Measurements from ENCODE around the gene LSM8. TPM values are rescaled to one million over a fixed set of nuclear protein-coding genes. Genes with fewer than 3 reads are reported as not detected.
A peak's percentile ranks its signal among the peaks of the same experiment; 100 is the strongest.

LSM8 gene
- total and polyA plus RNA-seq, 7 donors = 9.9 to 22.6 (median 17.2) TPM

DNA sequence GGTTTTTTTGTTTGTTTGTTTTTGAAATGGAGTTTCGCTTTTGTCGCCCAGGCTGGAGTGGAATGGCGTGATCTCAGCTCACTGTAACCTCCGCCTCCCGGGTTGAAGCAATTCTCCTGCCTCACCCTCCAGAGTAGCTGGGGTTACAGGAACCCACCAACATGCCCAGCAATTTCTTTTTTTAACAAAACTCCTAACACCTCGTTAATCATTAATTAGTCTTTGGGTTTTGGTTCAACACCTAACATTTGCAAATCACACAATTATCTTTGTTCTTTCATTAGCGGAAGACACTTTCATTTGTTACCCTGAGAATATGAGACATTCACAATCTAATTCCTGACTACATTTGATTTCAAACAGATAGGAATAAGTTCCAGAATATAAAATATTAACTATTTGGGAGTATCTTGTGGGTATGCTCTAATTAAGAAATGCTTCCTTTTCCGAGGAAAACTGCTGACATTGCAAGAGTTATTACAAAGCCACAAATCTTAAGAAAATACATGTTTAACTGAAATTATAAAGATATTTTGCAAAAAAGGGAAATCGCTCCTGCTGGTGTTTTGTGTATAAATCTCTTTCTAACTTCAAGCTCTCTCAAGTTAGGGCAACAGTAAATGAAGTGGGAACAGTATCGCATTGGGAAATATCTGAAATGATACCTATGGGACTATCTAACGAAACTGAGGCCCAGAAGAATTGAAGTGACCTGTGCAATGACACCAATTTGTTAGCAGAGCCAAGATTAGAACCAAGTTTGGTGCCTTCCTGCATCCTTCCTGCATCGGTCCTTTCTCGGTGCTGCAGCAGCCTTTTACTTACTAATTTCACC lies 1.2 kb upstream of the LSM8 start:
- Histone ChIP-seq H3K36me3 (ENCODE audit: insufficient read depth in 1 of 2, low read depth in 1 of 2) (peaks cover 0 to 14% of the 10 kb centered on the region in 2 donors), H3K9me3 (no peaks in the 10 kb centered on the region), H3K27ac (peak overlapping the region; percentile 96), H3K4me1 (peaks cover 22% of the 10 kb centered on the region), H3K27me3 (ENCODE audit: insufficient read depth in 3 of 3, low read length in 2 of 3) (no peaks in the 10 kb centered on the region), H3K4me3 (peak overlapping the region; percentile 96)
- peak in 1 of 4 donors; percentile 29 for ATAC-seq
- no peak for DNase-seq
- intact Hi-C loops (cut with DNase I) = no loop called here
- TF ChIP-seq, protein P1, sequence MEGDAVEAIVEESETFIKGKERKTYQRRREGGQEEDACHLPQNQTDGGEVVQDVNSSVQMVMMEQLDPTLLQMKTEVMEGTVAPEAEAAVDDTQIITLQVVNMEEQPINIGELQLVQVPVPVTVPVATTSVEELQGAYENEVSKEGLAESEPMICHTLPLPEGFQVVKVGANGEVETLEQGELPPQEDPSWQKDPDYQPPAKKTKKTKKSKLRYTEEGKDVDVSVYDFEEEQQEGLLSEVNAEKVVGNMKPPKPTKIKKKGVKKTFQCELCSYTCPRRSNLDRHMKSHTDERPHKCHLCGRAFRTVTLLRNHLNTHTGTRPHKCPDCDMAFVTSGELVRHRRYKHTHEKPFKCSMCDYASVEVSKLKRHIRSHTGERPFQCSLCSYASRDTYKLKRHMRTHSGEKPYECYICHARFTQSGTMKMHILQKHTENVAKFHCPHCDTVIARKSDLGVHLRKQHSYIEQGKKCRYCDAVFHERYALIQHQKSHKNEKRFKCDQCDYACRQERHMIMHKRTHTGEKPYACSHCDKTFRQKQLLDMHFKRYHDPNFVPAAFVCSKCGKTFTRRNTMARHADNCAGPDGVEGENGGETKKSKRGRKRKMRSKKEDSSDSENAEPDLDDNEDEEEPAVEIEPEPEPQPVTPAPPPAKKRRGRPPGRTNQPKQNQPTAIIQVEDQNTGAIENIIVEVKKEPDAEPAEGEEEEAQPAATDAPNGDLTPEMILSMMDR (IDR thresholded peaks at IDR 0.05) = no peak
- 65 to 68% (median 68%) methylated on average over 13 of the region's 13 CpGs for WGBS, 3 donors

DNA sequence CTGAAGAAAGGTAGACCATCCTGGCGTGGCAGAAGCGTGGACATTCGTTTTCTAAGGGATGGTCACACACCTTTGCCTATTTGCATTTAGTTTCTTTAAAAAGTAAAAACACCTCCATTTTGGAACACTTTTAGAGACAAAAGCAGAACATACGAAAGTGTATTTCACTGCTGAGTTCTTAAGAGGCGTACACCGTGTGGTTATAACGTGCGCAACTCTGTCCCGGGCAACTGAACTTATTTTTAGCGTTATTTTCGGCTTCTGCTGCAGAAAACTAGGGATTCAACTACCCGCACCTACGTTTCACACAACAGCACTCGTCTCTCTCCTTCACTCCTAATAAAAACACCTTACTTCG lies 557 bp upstream of the LSM8 start:
- intact Hi-C loops (cut with DNase I) = no loop called here

DNA sequence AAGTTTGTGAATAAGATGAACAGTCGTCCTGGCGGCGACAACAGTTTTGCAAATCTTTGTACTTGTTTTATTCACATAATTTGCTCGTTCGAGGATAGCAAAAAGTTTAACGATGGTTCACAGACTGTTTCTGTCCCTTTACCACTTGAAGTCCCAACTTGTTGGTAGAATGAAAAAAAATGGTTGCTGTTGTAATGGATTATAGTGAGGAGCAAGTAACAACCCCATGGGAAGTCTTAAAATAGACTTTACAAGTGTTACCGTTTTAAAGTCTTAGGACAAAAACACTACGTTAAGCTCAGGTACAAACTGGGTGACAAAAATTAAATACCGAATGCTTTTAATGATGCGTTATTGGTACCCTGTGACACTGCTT lies 589 bp downstream of the LSM8 start:
- Histone ChIP-seq H3K27me3 (ENCODE audit: insufficient read depth in 3 of 3, low read length in 2 of 3) (no peaks in the 10 kb centered on the region), H3K4me1 (peaks cover 22% of the 10 kb centered on the region), H3K27ac (peak overlapping the region; percentile 96), H3K9me3 (no peaks in the 10 kb centered on the region), H3K4me3 (peak overlapping the region; percentile 96), H3K36me3 (ENCODE audit: insufficient read depth in 1 of 2, low read depth in 1 of 2) (peaks cover 0 to 27% of the 10 kb centered on the region in 2 donors)
- ATAC-seq (no peak), DNase-seq (no peak)
- intact Hi-C loops (cut with DNase I) = no loop called here
- TF ChIP-seq, protein P1 (IDR thresholded peaks at IDR 0.05) = no peak
- WGBS, 3 donors = 6% methylated on average over 10 of the region's 10 CpGs

More for the DNA sequence above, 557 bp upstream of the LSM8 start:
- TF ChIP-seq, protein P1 (IDR thresholded peaks at IDR 0.05) = no peak
- ATAC-seq (peak; percentile 9 to 34 (median 11)), DNase-seq (no peak)
- no peaks in the 10 kb centered on the region for H3K27me3 ChIP-seq (ENCODE audit: insufficient read depth in 3 of 3, low read length in 2 of 3)
- peak overlapping the region; percentile 96 for H3K4me3 ChIP-seq
- peaks cover 0 to 20% of the 10 kb centered on the region in 2 donors for H3K36me3 ChIP-seq (ENCODE audit: insufficient read depth in 1 of 2, low read depth in 1 of 2)
- H3K9me3 ChIP-seq = no peaks in the 10 kb centered on the region
- WGBS, 3 donors = 0 to 1% (median 0%) methylated on average over 15 of the region's 15 CpGs
- peak overlapping the region; percentile 96 for H3K27ac ChIP-seq
- peaks cover 22% of the 10 kb centered on the region for H3K4me1 ChIP-seq

DNA sequence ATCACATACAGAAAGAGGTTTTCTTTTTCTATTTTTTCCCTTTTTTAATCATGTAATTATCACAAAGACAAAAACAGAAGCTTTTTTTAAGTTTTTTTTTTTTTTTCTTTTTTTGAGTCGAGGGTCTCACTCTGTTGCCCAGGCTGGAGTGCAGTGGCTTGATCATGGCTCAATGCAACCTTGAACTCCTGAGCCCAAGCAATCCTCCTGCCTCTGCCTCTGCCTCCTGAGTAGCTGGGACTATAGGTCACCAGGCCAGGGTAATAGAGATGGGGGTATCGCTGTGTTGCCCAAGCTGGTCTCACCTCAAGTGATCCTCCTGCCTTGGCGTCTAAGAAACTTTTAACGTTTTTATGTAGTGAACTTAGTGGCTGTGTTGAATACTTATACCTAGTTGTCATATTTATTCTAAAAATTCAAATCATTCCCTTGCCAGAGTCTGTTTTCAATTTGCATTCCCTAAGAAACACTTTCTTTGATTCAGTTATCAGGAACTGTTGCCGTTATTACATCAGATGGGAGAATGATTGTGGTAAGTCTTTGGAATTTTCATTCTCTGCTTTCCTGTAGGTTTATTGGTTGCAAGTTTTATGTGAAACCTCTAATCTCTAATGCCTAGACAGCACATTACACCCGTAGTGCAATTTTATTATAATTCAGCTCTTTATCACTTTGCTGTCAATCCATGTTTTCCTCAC lies 1.3 kb downstream of the LSM8 start:
- Histone ChIP-seq H3K4me3 (peak overlapping the region; percentile 96), H3K27me3 (ENCODE audit: insufficient read depth in 3 of 3, low read length in 2 of 3) (no peaks in the 10 kb centered on the region), H3K36me3 (ENCODE audit: insufficient read depth in 1 of 2, low read depth in 1 of 2) (peaks cover 0 to 30% of the 10 kb centered on the region in 2 donors), H3K4me1 (peaks cover 22% of the 10 kb centered on the region), H3K9me3 (no peaks in the 10 kb centered on the region), H3K27ac (peak overlapping the region; percentile 96)
- 73 to 77% (median 75%) methylated on average over 6 of the region's 6 CpGs for WGBS, 3 donors
- ATAC-seq = no peak
- TF ChIP-seq, protein P1 (IDR thresholded peaks at IDR 0.05) = no peak
- intact Hi-C loops (cut with DNase I) = no loop called here
- no peak for DNase-seq
